GM19023 (cell line): Measurements from ENCODE around the gene EPAS1.

ENCODE experiments used
- ATAC-seq: cut with Tn5 transposase; IDR thresholded peaks from one replicate; pipeline ENCODE4 v1.9.1; 2021; ENCODE audit warnings: mild to moderate bottlenecking, moderate library complexity; ENCODE audit not compliant: unreplicated experiment

The EPAS1 gene

DNA sequence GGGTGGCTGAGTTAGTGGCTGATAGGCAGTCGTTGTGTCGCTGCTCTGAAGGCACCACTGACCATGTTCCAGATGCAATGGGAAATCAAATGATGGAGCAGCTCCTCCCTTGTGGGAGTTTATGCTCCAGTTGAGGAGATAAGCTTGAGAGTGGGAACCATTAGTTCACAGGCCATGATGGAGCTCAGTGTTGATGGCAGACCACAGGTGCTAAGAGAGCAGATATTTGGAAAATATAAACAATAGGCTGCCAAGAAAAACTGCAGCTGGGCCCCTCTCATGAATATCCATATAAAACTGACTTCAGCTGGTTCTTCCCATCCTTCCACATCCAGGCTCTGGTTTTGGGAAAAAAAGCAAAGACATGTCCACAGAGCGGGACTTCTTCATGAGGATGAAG, 63.1 kb downstream of the EPAS1 start:
- no peak for ATAC-seq

GRCh38 chr2:46361920-46362666, 64.9 kb downstream of the EPAS1 start:
- no peak for ATAC-seq

- no peak for ATAC-seq
These were observed 65.4 kb downstream of the EPAS1 start for GRCh38 chr2:46362667-46363012.

DNA sequence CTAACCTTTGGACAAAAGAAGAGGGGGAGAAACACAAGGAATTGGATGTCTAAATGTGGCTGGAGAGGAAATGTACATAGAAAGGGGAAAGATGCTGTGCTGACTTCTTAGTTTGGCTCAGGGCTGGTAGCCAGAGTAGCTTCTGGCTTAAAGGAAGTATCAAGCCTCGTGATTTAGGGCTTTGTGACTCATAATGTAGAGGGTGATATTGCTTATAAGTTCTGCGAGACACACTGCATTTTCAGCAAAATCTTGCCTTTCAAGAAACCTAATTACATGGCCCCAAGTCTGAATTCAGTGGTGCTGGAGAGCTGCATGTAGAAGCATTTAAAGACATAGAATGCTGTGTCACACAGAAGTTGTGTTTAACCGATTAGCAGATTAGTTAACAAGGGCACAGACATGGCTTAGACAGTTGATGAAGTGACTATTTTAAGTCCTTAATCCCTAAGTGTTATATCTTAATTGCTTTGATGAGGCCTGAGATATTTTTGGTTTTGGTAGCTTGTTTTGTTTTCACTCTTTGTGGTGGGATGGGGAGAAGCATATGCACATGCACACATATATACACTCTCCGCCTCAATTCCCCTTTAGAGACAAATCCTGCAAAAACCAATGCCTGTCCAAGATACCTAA, 66.4 kb downstream of the EPAS1 start:
- ATAC-seq = no peak

GRCh38 chr2:46364797-46365457, 67.7 kb downstream of the EPAS1 start:
- ATAC-seq = no peak

DNA sequence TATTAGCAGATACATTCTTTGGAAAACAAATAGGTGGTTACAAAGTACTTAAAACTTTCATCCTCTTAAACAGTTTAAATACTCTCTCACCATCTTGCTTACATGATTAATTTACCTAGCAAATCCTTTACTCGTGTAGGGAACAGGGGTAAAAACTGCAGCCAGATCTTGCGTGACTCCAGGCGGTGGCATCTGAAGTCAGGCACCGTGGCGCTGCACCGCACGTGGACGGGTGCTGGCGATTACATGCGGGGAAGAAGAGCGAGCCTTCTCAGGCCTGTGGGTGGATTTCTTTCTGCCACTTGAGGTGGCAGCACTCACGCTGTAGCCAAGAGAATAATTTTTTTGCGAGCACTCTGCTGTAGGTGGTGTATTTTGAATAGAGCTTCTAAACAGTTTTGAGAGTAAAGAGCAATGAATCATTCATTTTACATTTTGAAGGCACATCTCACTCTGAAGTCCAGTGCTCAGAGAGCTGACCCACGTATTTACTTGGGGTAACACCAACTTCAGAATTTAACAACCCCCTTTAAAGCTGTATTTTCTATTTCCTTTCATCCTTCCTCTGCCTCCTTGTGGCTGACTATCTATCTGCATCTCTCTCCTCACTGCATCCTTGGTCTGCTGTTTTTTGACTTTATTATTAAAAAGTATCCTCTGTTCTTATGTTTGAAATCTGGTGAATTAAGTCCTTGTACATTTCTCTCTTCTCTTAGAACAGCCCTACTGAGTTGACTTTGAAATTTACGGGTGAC, 68.9 kb downstream of the EPAS1 start:
- ATAC-seq = no peak

GRCh38 chr2:46366668-46367052, 69.5 kb downstream of the EPAS1 start:
- ATAC-seq = no peak

DNA sequence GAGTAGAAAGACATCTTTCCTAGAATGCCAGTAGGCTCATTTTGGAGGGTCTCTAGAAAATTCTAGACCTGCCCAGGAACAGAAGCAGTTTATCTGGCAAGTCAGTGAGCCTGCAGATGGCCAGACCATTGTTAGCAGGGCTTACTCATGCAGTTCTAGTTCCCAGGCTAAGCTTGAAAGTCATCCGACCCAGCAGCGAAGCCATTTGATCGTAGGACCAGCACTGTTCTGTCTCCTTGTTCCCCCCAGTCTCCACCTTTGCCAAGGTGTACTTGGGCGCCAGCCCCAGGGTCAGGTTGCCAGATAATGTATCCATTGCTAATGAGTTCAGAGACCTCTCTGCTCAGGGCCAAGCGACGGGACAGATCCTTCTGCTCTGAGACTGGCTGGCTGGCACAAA, 70.1 kb downstream of the EPAS1 start:
- ATAC-seq = no peak

GRCh38 chr2:46368401-46368800, 71.2 kb downstream of the EPAS1 start:
- ATAC-seq = no peak

DNA sequence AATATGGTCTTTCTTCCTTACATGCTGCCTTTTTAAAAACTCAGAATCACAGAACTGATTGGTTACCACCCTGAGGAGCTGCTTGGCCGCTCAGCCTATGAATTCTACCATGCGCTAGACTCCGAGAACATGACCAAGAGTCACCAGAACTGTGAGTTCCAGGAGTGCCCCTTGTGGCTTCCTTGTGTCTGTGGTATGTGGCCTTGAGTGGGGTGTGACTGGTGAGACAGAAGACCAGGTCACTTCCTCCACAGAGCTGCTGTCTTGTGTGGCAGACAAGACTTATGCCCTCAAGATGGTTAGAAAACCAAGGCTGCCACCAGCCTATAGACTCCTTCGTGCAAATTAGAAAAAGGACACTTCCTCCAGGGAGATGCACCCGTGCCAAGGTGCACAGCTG, 72.6 kb downstream of the EPAS1 start:
- no peak for ATAC-seq

DNA sequence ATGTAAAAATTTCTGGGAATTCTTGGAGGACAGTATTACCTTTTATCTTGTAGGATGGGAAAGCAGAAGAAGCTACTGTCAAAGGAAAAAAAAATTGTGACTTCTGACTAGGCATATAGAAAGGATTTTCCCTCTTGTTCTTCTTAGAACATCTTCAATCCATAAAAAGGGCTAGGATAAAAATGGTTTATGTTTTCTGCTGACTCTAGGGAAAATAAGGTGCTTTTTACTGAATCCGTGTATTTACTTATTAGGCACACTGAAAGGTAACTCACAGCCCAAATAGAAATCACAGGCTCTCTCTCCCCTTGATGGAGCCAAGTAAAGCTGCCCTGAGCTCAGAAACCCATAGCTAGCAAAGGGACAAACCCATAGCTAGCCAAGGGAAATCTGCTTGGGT, 74.6 kb downstream of the EPAS1 start:
- ATAC-seq = no peak

- no peak for ATAC-seq
These were observed 75.3 kb downstream of the EPAS1 start for GRCh38 chr2:46372475-46372874.

DNA sequence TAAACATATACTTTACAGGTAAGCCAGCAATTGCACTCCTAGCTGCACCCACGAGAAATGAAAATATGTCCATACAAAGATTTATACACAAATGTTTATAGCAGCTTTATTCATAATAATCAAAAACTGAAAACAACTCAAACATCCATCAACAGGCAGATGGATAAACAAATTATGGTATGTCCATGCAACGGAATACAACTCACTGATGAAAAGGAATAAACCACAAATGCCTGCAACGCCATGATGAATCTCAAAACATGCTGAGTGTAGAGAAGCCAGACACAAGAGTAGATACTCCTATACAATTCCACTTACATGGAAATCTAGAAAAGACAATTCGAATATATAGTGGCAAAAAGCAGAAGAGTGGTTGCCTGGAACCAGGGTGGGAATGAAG, 76.0 kb downstream of the EPAS1 start:
- ATAC-seq = no peak

DNA sequence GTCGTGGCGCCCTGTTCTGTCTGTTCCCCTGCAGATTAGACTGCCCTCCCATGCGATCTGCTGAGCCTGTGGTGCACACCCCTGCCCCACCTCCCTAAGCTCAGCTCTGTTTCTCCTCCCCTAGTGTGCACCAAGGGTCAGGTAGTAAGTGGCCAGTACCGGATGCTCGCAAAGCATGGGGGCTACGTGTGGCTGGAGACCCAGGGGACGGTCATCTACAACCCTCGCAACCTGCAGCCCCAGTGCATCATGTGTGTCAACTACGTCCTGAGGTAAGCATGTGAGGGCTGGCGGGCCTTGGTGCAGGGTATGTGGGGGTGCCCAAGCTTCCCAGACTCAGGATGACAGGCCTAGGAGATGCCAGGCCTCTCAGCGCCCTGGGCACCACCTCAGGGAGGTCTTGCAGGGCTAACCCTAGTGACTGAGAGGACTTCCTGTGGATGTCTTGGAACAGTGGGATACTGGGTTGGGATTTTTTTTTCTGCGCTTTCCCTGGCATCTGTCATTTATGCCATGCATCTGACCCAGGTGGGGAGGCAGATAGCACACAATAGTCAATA, 78.4 kb downstream of the EPAS1 start:
- ATAC-seq = no peak

DNA sequence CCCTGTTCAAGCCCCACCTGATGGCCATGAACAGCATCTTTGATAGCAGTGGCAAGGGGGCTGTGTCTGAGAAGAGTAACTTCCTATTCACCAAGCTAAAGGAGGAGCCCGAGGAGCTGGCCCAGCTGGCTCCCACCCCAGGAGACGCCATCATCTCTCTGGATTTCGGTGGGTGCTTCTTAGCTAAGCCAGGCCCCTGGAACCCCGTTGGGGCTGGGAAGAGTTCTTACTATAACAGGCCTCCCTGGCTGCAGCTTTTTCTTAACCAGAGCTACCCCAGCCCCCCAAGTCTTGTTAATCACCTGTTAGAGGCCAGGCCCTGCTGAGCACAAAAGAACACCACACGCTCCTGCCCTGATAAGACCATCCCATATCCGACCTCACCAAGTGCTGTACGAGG, 79.4 kb downstream of the EPAS1 start:
- ATAC-seq = no peak

DNA sequence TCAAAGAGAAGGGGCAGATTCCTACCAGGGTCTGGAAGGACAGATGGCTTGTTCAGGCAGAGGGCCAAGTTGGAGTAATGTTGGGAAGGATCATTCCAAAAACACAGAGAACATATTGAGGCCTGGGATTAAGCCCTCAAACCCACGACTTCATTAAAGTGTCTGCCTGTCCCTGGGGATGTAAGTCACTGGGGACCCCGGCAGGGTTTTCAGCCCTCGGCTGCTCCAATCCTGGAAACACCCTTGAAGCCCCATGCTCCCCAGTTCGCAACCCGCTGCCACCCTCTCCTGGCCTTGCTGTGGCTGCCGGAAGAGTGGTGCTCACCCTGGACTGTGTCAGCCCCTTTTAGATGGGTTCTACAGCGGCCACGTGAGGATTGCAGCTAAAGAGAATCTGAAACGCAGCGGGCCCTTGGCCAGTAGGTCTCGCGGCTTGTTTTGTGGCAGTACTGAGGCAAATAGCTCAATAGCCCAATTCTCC, 79.9 kb downstream of the EPAS1 start:
- ATAC-seq = no peak

DNA sequence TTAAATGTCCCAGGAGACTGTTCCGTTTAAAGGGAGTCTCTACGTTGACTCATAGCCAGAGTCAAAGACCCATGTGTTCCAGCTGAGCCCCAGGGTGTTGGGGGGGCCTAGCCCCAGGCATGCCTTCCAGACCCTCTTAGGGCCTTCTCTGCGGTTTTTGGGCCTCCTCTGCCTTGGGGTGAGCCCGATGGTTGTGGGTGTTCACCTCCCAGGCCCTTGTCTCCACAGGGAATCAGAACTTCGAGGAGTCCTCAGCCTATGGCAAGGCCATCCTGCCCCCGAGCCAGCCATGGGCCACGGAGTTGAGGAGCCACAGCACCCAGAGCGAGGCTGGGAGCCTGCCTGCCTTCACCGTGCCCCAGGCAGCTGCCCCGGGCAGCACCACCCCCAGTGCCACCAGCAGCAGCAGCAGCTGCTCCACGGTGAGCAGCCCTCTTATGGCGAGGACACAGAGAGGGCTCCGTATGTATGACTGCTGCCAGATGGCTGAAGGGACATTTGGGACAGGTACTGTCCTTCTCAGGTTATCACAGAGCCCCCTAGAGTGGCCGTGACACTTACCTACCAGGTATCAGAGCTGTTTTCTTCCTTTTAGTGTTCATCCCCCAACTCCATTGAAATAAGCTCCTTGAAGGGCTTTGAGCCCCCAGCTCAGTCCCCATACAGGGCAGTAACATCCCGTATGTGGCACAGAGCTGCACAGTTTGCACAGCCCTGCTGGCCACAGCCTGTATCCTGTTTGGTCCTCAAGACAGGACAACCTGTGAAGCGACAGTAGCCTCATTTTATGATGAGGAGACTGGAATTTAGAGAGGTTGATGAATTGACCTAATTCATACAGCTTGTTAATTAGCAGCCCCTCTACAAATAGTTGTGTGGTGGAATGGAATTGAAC, 80.7 kb downstream of the EPAS1 start:
- ATAC-seq = no peak

DNA sequence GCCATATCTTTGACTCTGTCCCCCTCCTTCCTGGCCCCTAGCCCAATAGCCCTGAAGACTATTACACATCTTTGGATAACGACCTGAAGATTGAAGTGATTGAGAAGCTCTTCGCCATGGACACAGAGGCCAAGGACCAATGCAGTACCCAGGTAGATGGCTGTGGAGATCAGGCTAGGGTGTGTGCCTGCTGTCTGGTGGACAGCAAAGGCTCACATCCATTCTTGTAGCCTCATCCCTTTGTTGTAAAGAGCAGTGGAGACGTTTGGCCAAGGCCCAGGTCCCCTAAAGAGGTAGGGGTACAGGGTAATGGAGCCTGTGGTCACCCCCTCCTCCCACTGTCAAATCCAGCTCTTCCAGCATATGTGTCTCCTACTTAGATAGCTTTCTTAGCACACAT, 81.4 kb downstream of the EPAS1 start:
- ATAC-seq = no peak

DNA sequence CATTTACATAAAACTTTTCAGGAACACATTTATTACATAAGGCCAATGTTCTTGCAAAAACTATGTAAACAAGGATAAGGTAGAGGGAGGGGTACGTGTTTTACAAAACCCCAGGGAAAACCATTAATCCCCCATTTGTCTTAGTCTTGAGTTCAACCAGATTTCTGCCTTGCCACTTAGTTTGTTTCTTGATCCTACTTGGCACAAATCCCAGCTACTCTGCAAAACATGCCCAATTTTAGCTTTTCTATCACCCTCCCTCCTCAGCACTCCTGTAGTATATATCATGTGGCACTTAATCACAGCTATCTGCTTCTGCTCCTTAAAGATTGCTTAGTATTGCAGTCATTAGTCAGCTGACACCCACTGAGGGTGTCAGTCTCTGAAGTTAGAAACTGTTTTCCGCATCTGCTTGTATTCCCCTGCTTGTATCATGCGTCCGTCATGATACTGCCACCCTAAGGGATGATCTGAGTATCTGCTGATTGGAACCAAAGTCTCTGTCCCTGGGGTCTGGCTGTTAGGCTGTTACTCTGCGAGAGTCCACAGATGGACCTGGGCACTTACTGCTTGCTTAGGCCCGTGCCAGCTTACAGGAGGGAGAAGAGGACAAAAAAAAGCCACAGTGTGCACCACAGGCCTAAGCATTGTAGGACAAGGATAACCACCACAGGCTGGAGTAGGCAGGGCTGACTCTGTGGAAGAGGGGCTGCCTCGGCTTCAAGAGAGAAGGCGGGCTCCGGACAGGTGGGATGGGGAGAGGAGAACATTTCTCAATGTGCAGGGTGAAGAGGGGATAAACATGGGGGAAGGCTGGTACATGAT, 82.2 kb downstream of the EPAS1 start:
- ATAC-seq = no peak
